ENCODE measurements around the gene ATP8B4.
"Not testable (repeated sequence)": the region's sequence is repeated elsewhere in the genome, so short reads cannot be mapped to it uniquely, and the experiment has no call there.

The ATP8B4 gene, protein sequence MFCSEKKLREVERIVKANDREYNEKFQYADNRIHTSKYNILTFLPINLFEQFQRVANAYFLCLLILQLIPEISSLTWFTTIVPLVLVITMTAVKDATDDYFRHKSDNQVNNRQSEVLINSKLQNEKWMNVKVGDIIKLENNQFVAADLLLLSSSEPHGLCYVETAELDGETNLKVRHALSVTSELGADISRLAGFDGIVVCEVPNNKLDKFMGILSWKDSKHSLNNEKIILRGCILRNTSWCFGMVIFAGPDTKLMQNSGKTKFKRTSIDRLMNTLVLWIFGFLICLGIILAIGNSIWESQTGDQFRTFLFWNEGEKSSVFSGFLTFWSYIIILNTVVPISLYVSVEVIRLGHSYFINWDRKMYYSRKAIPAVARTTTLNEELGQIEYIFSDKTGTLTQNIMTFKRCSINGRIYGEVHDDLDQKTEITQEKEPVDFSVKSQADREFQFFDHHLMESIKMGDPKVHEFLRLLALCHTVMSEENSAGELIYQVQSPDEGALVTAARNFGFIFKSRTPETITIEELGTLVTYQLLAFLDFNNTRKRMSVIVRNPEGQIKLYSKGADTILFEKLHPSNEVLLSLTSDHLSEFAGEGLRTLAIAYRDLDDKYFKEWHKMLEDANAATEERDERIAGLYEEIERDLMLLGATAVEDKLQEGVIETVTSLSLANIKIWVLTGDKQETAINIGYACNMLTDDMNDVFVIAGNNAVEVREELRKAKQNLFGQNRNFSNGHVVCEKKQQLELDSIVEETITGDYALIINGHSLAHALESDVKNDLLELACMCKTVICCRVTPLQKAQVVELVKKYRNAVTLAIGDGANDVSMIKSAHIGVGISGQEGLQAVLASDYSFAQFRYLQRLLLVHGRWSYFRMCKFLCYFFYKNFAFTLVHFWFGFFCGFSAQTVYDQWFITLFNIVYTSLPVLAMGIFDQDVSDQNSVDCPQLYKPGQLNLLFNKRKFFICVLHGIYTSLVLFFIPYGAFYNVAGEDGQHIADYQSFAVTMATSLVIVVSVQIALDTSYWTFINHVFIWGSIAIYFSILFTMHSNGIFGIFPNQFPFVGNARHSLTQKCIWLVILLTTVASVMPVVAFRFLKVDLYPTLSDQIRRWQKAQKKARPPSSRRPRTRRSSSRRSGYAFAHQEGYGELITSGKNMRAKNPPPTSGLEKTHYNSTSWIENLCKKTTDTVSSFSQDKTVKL

DNA sequence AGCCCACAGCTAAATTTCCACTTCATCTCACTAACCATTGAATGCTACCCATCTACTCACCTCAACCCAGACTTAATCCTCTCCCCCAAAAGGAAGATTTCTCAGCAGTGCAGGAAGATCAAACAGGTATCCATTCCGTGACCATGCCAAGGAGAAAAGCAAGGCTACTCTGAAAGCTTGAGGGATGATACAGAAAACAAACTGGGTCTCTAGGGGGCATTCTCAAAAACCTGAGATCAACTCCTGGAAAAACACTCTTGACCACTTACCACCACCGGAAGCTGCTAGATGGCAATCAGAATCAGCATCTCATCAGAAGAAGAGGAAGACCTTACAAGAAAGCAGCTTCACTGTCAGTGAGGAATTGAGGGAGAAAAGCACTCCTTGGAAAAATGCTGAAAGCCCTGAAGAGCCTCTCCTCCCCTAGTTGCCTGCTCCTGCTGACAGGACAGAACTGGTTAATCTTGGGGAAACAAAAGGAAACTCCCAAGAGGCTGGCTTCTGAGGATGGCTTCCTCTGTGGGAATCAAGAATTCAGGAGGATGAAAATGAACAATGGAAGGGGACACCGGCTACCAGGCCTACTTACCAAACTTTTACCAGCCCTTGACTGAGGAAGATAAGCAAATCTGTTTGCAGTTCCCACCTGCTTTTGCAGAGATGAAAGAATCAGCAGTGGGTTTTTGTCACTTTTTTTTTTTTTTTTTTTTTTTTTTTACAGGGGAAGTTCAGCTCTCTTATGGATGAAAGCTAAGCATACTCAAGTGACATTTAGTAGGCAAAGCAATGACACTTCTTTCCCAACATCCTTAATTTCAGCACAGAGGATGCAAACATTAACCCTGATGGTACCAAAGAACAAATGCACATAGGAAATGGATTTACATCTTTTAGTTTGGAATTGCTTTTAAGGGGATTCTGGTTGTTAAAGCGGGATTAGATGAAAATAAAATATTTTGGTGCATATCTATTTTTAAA, at the start of gene ATP8B4:
Gene ATP8B4 (minus strand): TSS at position 171 of the 978 bp plus-strand sequence. CDS start 12,267 bp downstream, outside the sequence.
- peak; percentile 40 for DNase-seq (ENCODE audit: low spot score)

DNA sequence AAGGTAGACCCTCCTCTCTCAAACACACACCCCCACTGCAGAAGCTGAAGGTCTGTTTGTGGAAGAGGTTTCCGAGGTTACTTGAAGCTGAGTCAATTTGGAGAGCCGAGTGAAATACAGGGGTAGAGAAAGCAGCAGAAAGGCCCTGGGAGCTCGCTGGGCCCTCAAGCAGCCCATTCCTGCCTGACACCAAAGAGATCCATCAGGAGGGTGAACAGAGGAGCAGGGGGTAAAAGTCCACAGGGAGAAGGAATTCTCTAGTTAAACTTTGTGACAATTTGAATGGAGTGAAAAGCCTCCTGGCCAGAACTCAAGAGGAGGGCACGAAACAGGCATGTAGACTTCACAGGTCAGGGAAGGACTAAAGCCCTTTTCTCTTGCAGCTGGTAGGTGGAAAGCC, 49.3 kb upstream of the ATP8B4 start:
- DNase-seq (ENCODE audit: low spot score), result no peak

DNA sequence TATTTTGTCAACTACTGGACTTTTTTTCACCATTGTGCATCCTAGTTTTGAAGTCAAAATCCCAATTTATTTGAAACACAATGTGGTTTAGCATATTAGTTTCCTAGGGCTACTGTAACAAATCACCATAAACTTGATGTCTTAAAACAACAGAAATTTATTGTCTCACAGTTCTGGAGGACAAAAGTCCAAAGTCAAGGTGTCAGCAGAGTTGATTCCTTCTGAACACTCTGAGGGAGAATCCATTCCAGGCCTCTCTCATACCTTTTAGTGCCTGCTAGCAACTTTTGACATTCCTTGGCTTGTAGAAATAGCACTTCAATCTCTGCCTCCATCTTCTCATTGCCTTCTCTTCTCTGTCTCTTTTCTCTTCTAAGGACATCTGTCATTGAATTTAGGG, 48.1 kb upstream of the ATP8B4 start:
- DNase-seq (ENCODE audit: low spot score), result no peak

DNA sequence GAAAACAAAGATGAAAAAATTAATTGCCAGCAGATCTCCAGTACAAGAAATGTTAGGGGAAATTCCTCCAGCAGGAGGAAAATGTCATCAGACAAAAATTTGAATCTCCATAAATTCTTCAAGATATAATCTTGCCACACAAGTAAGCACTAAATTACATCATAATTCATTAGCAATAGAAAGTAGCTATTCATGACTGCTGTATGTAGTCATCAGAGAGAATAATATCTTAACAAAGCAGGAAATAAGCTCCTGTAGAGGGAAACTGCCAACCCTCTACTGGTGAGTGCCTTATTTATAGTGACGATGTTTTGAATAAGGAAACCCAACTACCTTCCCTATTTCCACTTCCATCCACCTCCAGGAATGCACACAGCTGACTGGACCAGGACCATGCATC, 47.2 kb upstream of the ATP8B4 start:
- DNase-seq (ENCODE audit: low spot score), result no peak

DNA sequence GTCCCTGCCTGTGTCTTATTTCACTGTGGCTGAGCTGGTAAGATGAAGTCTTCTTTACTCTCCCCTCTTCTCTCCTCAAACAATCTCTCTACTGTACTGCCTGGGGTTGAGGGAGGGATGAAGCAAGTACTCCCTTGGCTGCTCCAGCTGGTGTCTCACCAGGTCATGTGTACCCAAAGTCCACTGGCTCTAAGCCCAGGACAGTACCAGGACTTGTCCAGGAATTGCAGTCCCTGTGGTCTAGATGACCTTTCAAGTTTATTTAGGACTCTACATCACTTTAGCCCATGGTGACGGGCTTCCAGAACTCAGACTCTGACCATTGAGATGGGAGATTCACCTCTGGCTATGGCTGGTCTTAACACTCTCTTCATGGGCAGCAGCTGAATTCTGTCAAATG, 45.4 kb upstream of the ATP8B4 start:
- DNase-seq (ENCODE audit: low spot score), result no peak

DNA sequence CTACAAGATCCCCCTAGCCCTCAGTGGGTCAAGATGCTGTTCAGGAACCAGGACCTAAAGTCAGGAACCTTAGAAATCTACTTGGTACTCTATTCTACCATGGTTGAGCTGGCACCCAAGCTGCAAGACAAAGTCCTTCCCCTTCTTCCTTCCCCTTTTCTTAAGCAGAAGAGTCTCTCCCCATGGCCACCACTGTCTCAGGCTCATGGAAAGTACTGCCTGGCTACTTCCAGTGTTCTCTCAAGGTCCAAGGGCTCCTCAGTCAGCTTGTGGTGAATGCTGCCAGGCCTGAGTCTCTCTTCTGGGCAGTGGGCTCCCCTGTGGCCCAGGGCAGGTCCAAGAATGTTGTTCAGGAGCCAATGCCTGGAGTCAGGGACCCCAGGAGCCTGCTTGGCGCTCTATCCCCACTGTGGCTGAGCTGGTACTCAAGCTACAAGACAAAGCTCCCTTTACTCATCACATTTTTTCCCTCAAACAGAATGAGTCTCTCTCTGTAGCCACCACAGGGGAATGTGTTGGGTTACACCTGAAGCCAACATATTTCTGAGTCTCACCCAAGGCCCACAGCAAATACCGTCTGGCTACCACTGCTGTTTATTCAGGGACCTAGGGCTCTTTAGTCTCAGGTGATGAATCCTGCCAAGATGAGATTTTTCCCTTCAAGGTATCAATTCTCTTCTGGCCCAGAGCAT, 44.8 kb upstream of the ATP8B4 start:
- DNase-seq (ENCODE audit: low spot score), result no peak

DNA sequence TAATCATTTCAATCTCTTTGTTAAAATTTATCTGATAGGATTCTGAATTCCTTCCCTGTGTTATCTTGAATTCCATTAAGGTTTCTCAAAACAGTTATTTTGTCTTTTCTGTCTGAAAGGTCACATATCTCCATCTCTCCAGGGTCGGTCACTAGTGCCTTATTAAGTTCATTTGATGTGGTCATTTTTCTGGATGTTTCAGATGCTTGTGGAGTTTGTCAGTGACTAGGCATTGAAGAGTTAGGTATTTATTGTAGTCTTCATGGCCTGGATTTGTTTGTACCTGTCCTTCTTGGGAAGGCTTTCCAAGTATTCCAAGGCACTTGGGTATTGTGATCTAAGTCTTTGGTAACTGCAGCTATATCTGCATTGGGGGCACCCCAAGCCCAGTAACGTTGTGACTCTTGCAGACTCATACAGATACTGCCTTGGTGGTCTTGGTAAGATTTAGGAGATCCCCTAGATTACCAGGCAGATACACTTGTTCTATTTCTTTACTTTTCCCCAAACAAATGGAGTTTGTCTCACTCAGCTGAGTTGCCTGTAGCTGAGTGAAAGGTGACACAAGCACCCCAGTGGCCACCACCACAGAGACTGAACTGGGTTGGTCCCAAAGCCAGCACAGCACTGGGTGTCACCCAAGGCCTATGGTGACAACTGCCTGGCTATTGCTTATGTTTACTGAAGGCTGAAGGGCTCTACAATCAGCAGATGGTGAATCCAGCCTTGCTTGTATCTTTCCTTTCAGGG, 44.1 kb upstream of the ATP8B4 start:
- DNase-seq (ENCODE audit: low spot score), result no peak

DNA sequence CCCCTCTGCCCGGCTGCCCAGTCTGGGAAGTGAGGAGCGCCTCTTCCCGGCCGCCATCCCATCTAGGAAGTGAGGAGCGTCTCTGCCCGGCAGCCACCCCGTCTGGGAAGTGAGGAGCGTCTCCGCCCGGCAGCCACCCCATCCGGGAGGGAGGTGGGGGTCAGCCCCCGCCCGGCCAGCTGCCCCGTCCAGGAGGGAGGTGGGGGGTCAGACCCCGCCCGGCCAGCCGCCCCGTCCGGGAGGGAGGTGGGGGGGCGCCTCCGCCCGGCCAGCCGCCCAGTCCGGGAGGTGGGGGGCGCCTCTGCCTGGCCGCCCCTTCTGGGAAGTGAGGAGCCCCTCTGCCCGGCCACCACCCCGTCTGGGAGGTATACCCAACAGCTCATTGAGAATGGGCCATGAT, 39.2 kb upstream of the ATP8B4 start:
- not testable (repeated sequence) for DNase-seq (ENCODE audit: low spot score)

DNA sequence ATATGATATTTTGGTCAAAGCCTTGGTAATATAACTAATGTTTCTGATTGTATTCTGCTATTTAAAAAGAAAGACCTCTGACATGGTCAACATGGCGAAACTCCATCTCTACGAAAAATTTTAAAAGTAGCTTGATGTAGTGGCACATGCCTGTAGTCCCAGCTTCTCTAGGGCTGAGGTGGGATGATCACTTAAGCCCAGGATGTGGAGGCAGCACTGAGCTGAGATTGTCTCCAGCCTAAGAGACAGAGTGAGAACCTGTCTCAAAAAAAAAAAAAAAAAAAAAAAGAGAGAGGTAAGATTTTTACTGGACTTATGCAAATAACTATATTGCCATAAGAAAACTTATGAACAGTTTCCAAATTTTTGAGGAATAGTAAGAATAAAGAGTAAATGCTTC, 32.4 kb upstream of the ATP8B4 start:
- DNase-seq (ENCODE audit: low spot score), result no peak

DNA sequence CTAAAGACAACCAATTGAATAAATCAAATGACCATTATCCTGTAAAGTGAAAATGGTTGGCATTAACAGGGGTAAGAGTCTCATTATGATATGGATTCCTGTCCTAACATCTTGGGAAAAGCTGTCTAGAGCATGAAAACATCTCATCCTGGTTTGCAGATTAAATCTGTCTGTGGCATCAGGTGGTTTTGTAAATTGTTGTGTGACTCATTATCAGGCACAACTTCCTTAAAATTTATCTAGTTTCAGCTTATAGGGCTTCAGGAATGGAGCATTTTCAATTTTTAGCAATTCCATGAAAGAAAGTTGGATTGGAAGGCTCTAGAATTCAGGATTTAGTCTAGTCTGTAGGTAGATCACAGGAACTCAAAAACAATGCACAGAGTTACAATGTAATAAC, 31.8 kb upstream of the ATP8B4 start:
- DNase-seq (ENCODE audit: low spot score), result no peak

DNA sequence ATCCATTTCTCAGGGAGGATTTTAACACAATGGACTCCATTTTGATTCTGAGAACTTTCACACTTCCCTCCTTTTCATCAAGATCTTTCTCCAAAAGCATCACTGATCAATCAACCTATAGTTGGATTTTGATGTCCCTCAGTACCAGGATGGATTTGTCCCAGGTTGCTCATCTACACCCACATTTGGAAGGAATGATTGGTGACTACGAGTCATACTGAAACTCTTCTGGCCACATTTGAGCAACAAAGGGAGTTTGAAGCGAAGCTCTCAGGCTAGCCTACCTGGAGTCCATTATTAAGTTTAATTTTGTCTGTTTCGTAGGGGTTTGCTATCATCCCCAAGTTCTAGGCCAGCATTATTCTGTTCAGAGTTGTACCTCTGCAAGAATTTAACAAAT, 31.3 kb upstream of the ATP8B4 start:
- DNase-seq (ENCODE audit: low spot score), result no peak

DNA sequence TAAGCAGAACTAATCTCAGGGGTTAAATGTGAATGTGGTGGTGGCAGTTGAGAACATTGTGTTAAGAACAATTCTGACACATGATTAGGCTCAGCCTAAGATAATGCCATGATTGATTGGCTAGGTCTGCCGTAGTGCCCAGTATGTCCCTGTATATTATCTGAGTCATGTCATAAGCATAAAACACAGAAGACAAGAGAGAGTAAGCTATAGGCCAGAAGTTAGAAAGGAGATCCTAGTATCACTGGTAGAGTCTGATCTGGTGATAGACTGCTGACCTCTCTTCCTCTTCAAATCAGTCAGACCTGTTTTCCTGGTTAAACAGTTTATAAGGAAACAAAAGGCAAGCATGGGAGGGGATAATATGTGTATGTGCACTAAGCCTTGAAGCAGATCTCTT, 30.1 kb upstream of the ATP8B4 start:
- no peak for DNase-seq (ENCODE audit: low spot score)

DNA sequence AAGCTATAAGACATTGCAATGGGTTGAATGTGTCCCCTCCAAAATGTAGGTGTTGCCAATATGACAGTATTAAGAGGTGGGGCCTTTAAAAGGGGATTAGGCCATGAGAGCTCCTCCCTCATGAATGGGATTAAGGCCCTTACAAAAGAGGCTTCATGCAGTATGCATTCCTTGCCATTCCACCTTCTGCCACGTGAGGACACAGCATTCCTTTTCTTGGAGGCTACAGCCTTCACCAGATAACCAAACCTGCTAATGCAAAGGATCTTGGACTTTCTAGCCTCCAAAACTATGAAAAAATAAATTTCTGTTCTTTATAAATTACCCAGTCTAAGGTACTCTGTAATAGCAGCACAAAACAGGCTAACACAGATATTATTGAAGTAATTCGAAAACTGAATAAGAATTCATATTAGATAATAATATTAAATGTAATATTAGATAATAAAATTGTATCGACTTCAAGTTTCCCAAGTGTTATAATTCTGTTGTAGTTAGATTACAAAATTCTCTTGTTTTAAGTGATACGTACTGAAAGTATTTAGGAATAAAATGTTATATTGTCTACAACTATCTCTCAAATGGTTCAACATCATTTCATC, 29.4 kb upstream of the ATP8B4 start:
- peak; percentile 41 for DNase-seq (ENCODE audit: low spot score)

DNA sequence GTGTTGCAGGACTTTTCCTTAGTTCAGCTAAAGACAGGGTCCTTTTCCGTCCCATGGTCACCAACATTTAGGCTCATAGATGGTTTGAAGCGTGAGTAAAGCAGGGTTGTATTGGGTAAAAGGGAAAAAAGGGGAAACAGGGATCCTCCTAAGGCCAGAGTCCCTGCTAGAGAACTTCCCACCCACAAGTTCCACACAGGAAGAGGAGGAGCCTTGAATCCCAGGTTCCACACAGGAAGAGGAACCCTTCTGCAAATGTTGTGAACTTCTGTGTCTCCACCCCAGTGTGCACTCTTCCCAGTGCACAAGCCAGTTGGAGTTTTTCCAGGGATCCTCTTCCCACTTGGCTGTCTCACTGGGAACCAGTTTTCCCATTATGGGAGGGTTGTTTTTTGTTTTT, 27.6 kb upstream of the ATP8B4 start:
- DNase-seq (ENCODE audit: low spot score), result no peak

DNA sequence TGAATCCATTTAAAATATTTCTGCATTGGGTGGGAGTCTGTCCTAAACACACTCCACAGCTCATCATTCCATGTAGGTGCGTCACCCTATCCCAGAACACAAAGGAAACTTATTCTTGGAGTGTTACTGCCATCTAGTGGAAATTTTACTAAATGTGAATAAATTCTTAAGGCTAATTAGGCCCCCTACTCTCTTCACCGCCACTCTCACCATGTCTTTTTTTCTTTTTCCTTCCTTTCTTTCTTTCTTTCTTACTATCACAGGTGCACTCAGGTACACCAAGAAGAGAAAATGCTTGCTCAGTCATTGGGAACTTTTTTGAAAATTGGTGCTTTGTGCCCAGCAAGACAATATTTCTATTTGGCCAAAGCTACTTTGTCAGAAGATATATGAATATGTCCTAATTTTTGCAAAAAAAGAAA, 26.4 kb upstream of the ATP8B4 start:
- DNase-seq (ENCODE audit: low spot score), result peak; percentile 62

DNA sequence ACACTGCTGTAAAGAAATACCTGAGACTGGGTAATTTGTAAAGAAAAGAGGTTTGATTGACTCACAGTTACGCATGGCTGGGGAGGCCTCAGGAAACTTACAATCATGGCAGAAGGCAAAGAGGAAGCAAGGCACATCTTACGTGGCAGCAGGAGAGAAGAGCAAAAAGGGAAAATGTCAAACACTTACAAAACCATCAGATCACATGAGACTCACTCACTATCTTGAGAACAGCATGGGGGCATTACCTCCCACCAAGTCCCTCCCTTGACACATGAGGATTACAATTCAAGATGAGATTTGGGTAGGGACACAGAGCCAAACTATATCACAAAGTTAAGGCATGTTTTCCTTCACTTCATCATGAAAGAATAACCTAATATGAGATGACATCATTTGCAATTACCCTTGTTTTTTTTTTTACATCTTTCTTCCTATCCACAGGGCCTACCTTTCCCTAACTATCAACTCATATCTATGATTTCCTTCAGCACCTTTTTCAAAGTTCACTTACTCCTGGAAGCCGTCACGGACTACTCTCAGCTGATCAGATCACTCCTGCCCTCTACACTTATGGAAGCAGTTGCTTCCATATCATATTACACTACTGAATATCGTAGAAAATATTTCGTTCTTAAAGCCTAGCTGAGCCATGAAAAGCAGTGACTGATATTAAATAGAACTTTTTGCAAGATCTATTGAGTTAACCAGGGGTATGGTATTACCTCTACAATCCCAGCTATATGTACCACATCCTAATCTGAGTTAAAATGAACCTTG, 25.5 kb upstream of the ATP8B4 start:
- DNase-seq (ENCODE audit: low spot score), result no peak

DNA sequence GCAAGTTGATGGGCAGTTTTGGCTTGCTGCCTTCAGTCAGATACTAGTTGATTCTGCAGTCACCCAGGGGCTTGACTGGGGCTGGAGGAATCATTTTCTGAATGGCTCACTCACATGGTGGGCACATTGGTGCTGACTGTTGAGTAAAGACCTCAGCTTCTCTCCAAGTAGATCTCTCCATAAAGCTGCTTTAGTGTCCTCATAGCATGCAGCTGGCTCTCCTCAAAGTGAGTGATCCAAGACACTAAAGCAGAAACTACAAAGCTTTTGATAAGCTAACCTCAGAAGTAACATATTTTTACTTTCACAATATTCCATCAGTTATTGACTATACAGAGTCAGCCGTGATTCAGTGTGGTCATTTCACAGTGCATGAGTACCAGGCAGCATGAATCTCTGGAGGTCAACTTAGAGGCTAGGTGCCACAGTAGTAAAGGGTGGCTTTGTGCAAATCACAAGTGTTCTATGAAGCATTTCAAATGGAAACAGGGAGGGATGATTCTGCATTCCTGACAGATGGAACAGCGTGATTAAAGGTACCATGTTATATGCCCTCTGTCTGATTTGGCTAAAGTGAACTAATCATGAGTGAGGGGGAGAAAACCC, 24.3 kb upstream of the ATP8B4 start:
- no peak for DNase-seq (ENCODE audit: low spot score)

DNA sequence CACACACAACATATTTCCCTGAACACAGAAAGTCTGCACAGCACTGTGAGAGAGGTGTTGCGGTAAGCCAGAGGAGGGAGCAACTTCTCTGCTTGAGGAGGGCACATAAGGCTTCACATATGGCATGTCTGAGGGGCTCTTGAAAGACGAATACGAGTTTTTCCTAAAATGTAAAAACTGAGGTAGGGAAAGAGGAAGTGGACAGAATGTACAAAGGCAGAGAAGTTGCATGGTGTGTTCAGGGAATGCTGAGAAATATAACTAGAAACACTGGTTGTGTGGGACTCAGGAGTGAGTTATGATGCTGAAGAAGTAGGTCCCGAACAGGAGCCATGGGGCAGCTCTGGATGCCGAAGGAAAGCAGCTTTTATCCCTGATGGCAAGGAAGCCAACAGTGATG, 22.8 kb upstream of the ATP8B4 start:
- no peak for DNase-seq (ENCODE audit: low spot score)

Data from iPS-NIHi11 (cell line).